Body of pancreas (tissue), 4 donors: ENCODE data around the gene PRKG1. TPM values are rescaled to one million over a fixed set of nuclear protein-coding genes. Genes with fewer than 3 reads are reported as not detected.
"Not testable (repeated sequence)": the region's sequence is repeated elsewhere in the genome, so short reads cannot be mapped to it uniquely, and the experiment has no call there.

ENCODE experiments used
- ATAC-seq: fragments of 150-250 bp; one replicate; pipeline ENCODE4 v1.9.1; 2016
- DNase-seq, 4 donors: peaks; one replicate each; pipeline ENCODE4 v3.0.0-alpha.2; 2019
- H3K27ac ChIP-seq, 4 donors: fragments of 200-600 bp; sonication (generic); 1 replicate in 3 of 4; 2 replicates in 1 of 4; pipeline versions ENCODE4 v1.5.1 to v1.6.1; 2016 to 2019; ENCODE audit warnings: mild to moderate bottlenecking in 1 of 4, mixed read lengths in 1 of 4, moderate library complexity in 1 of 4
- H3K27me3 ChIP-seq, 2 donors: fragments of 200-600 bp; sonication (generic); one replicate each; pipeline ENCODE4 v1.6.0; 2016; ENCODE audit warnings: mild to moderate bottlenecking in 1 of 2
- H3K36me3 ChIP-seq, 2 donors: fragments of 200-600 bp; sonication (generic); replicated peaks in 1 of 2; 2 replicates each; pipeline ENCODE4 v1.5.1; 2016; ENCODE audit warnings: low read depth in 2 of 2; ENCODE audit not compliant: insufficient read depth in 1 of 2
- H3K4me1 ChIP-seq: fragments of 200-600 bp; sonication (generic); one replicate; pipeline ENCODE4 v1.6.0; 2016
- H3K4me3 ChIP-seq, 2 donors: fragments of 200-600 bp; sonication (generic); 1 replicate in 1 of 2; 2 replicates in 1 of 2; pipeline ENCODE4 v1.5.1; 2016 to 2019
- H3K9me3 ChIP-seq, 3 donors: fragments of 200-600 bp; sonication (generic); 1 replicate in 2 of 3; 2 replicates in 1 of 3; pipeline ENCODE4 v1.5.1; 2016
- POLR2A ChIP-seq, 3 donors: fragments of 450-650 bp; IDR thresholded peaks; one replicate each; pipeline ENCODE4 v1.6.1; 2016; ENCODE audit warnings: antibody characterized with exemption in 3 of 3, mild to moderate bottlenecking in 2 of 3
- WGBS, 2 donors: methylation state at CpG; one replicate each; pipeline ENCODE4 v1.1.5; 2017; 5-methylcytosine and 5-hydroxymethylcytosine counted together
- intact Hi-C: fragments of 100-400 bp; cut with DNase I; formaldehyde crosslinking; loops from one replicate; pipeline ENCODE4 v1.15.1; 2023
- total RNA-seq, 2 donors: library from RNA; depleted of rRNA; stranded (reverse); fragments of >200 nt; gene quantifications; one replicate each; pipeline ENCODE4 v1.1.0, GENCODE V29; 2016
- TF ChIP-seq, protein P1 (sequence below), 7 experiments: fragments of 450-650 bp in 4 of 7; fragments of 200-600 bp in 3 of 7; sonication (generic) in 3 of 7; IDR thresholded peaks; one replicate each; pipeline ENCODE4 v1.5.1; 2016 to 2019; ENCODE audit warnings: antibody characterized with exemption in 7 of 7

PRKG1 gene
- total RNA-seq, 2 donors from 2014 or later = 14.2 to 18.9 TPM

DNA sequence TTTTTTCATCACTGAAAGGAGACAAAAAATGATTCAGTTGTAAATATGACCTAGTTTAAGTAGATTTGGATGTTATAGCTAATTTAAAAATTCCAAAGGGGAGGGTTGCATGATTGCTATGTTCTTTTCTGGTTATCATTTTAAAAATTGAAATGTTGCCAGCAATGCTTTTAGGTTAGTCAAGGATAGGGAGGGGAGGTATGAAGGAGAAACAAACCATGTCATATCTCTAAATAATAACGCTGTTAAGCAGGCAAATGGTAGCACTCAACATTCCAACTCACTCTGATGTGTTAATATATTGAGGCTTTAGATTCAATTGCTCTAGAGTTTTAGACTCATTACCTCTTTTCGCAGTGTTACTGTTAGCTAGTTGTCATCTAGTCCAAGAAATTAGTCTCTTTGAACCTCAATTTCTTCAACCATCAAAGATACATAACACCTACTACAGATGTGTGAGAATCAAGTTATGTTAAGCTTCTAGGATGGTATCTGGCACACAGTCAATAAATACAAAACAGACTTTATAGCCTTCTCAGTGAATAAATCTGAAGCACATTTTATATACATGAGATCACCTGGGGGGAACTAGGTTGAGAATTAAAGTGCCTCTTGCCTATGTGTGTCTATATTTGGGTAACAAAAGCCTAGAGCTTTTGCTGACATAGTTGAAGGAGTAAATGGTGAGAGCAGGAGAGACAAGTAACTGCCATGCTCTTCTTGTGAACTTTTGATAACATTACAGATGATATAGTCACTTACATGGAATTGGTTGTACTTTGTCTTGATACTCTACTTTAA, 500.2 kb downstream of the PRKG1 start:
- Histone ChIP-seq H3K4me3 (no peak overlapping the region), H3K9me3 (no peaks in the 10 kb centered on the region), H3K4me1 (no peaks in the 10 kb centered on the region), H3K36me3 (no peaks in the 10 kb centered on the region), H3K27me3 (no peaks in the 10 kb centered on the region), H3K27ac (no peak overlapping the region)
- DNase-seq (no peak), ATAC-seq (no peak)
- intact Hi-C loops = no loop called here
- WGBS, 2 donors = 78 to 82% methylated on average over 2 of the region's 2 CpGs
- TF ChIP-seq, protein P1, sequence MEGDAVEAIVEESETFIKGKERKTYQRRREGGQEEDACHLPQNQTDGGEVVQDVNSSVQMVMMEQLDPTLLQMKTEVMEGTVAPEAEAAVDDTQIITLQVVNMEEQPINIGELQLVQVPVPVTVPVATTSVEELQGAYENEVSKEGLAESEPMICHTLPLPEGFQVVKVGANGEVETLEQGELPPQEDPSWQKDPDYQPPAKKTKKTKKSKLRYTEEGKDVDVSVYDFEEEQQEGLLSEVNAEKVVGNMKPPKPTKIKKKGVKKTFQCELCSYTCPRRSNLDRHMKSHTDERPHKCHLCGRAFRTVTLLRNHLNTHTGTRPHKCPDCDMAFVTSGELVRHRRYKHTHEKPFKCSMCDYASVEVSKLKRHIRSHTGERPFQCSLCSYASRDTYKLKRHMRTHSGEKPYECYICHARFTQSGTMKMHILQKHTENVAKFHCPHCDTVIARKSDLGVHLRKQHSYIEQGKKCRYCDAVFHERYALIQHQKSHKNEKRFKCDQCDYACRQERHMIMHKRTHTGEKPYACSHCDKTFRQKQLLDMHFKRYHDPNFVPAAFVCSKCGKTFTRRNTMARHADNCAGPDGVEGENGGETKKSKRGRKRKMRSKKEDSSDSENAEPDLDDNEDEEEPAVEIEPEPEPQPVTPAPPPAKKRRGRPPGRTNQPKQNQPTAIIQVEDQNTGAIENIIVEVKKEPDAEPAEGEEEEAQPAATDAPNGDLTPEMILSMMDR (IDR thresholded peaks at IDR 0.05) = no peak
- TF ChIP-seq POLR2A (IDR thresholded peaks at IDR 0.05) = no peak

DNA sequence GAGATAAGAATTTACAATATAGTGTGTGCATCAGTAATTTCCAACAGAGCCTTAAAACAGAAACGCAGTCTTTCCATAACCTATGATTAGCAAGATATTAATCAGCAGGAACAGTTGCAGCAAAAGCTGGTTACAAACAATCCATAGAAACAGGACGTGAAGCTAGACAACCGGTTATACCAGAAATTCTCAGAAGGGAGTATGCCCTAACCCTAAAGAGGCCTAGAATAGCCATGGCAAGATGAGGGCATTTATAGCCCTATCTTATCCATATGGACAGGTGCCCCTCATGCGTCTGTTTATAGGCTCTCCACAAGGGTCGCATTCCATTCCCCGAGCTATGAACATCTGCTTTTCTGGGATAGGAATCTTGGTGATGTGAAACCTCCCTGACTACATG, 506.9 kb downstream of the PRKG1 start:
- H3K27me3 ChIP-seq, H3K27ac ChIP-seq, intact Hi-C loops, H3K4me3 ChIP-seq, H3K4me1 ChIP-seq, ATAC-seq, H3K9me3 ChIP-seq, H3K36me3 ChIP-seq, DNase-seq: not testable (repeated sequence)
- 87 to 93% methylated on average over 6 of the region's 6 CpGs for WGBS, 2 donors

DNA sequence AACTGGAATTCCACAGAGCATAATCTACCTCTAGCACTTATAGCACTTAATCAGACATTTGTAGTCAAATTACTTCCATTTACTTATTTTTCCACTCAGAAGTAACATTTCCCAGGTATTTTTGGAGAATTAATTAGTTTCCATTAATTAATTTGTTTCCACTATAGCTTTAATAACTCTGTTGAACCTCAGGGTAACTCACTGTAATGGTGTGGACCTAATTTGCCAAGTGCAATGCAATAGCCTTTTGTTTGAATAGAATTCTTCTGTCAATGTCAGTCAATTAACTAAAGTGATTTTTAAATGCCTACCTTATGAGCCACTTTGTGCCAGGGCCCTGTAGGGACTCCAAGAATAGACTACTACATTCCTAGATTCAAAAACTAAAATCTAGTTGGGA, 509.7 kb downstream of the PRKG1 start:
- intact Hi-C loops = no loop called here
- H3K9me3 ChIP-seq = no peaks in the 10 kb centered on the region
- no peak for ATAC-seq
- H3K4me1 ChIP-seq = no peaks in the 10 kb centered on the region
- no peaks in the 10 kb centered on the region for H3K36me3 ChIP-seq
- DNase-seq = no peak
- H3K27me3 ChIP-seq = no peaks in the 10 kb centered on the region
- TF ChIP-seq POLR2A (IDR thresholded peaks at IDR 0.05) = no peak
- TF ChIP-seq, protein P1 (IDR thresholded peaks at IDR 0.05) = no peak
- H3K4me3 ChIP-seq = no peak overlapping the region
- H3K27ac ChIP-seq = no peak overlapping the region

DNA sequence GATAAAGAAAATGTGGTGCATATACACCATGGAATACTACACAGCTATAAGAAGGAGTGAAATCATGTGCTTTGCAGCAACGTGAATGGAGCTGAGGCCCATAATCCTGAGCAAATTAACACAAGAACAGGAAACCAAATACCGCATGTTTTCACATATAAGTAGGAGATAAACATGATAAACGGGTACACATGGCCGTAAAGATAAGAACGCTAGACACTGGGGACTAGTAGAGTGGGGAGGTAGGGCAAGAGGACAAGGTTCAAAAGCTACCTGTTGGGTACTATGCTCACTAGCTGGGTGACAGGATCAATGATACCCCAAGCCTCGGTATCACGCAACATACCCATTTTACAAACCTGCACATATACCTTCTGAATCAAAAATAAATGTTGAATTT, 511.5 kb downstream of the PRKG1 start:
- no peak overlapping the region for H3K27ac ChIP-seq
- no peaks in the 10 kb centered on the region for H3K4me1 ChIP-seq
- WGBS, 2 donors = 61 to 72% methylated on average over 7 of the region's 7 CpGs
- no peaks in the 10 kb centered on the region for H3K9me3 ChIP-seq
- intact Hi-C loops = no loop called here
- TF ChIP-seq, protein P1 (IDR thresholded peaks at IDR 0.05) = no peak
- no peak for TF ChIP-seq POLR2A (IDR thresholded peaks at IDR 0.05)
- H3K4me3 ChIP-seq = no peak overlapping the region
- no peaks in the 10 kb centered on the region for H3K36me3 ChIP-seq
- H3K27me3 ChIP-seq = no peaks in the 10 kb centered on the region
- DNase-seq (no peak), ATAC-seq (no peak)

DNA sequence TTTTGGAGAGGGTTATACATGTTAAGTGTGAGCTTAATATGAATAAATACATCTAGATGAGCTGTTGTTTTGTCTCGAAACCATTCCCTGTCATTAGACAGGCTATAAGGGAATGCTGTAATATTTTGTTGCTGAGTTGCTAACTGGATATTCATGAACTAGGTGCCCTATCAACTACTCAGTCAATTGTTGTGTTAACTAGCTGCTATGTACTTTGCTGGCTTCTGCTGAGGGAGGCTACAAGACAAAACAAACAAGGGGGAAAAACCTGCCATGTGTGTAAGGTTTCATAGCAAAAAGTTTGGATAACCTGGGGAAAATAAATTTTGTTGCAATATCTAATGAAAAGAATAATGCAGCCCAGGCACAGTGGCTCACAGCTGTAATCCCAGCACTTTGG, 514.7 kb downstream of the PRKG1 start:
- ATAC-seq (no peak), DNase-seq (no peak)
- no peak overlapping the region for H3K27ac ChIP-seq
- 84 to 85% methylated on average over 1 of the region's 1 CpG for WGBS, 2 donors
- intact Hi-C loops = no loop called here
- no peaks in the 10 kb centered on the region for H3K27me3 ChIP-seq
- H3K36me3 ChIP-seq = no peaks in the 10 kb centered on the region
- H3K4me1 ChIP-seq = no peaks in the 10 kb centered on the region
- no peak overlapping the region for H3K4me3 ChIP-seq
- H3K9me3 ChIP-seq = no peaks in the 10 kb centered on the region
- TF ChIP-seq POLR2A (IDR thresholded peaks at IDR 0.05) = no peak
- TF ChIP-seq, protein P1 (IDR thresholded peaks at IDR 0.05) = no peak
